Spleen (tissue), 11 donors: ENCODE data around the gene ARHGAP24. TPM values are rescaled to one million over a fixed set of nuclear protein-coding genes. Genes with fewer than 3 reads are reported as not detected.

Experiments
- DNase-seq: peaks from one replicate; pipeline ENCODE4 v3.0.0-alpha.2; 2020
- H3K27ac ChIP-seq, 8 donors: fragments of 200-600 bp; sonication (generic) in 7 of 8; 1 replicate in 4 of 8; 2 replicates in 4 of 8; pipeline versions ENCODE4 v1.5.0 to v1.8.0; 2016 to 2021; ENCODE audit warnings: inconsistent platforms in 4 of 8, mild to moderate bottlenecking in 4 of 8, moderate library complexity in 1 of 8
- H3K27me3 ChIP-seq, 7 donors: fragments of 200-600 bp; sonication (generic) in 6 of 7; replicated peaks in 1 of 7; 1 replicate in 4 of 7; 2 replicates in 3 of 7; pipeline versions ENCODE4 v1.5.0 to v1.8.0; 2016 to 2021; ENCODE audit warnings: inconsistent platforms in 3 of 7, mild to moderate bottlenecking in 1 of 7
- H3K36me3 ChIP-seq, 6 donors: fragments of 200-600 bp; sonication (generic) in 5 of 6; 1 replicate in 4 of 6; 2 replicates in 2 of 6; pipeline versions ENCODE4 v1.5.0 to v1.8.0; 2016 to 2021; ENCODE audit warnings: inconsistent platforms in 2 of 6
- H3K4me1 ChIP-seq, 6 donors: fragments of 200-600 bp; sonication (generic) in 5 of 6; 1 replicate in 3 of 6; 2 replicates in 3 of 6; pipeline versions ENCODE4 v1.5.0 to v1.8.0; 2016 to 2021; ENCODE audit warnings: inconsistent platforms in 3 of 6
- H3K4me3 ChIP-seq, 8 donors: fragments of 200-600 bp; sonication (generic) in 7 of 8; 1 replicate in 4 of 8; 2 replicates in 4 of 8; pipeline versions ENCODE4 v1.5.0 to v1.8.0; 2016 to 2021; ENCODE audit warnings: inconsistent platforms in 4 of 8, mild to moderate bottlenecking in 4 of 8, moderate library complexity in 2 of 8
- H3K9me3 ChIP-seq, 8 donors: fragments of 200-600 bp; sonication (generic) in 7 of 8; 1 replicate in 4 of 8; 2 replicates in 4 of 8; pipeline versions ENCODE4 v1.5.0 to v1.8.0; 2016 to 2021; ENCODE audit warnings: inconsistent platforms in 4 of 8
- POLR2A ChIP-seq, 3 donors: fragments of 450-650 bp; IDR thresholded peaks; one replicate each; pipeline ENCODE4 v1.5.1; 2017; ENCODE audit warnings: antibody characterized with exemption in 3 of 3, mild to moderate bottlenecking in 1 of 3
- POLR2AphosphoS5 ChIP-seq, 3 donors: sonication (generic); formaldehyde crosslinking; IDR thresholded peaks; one replicate each; pipeline ENCODE4 v1.5.1; 2017; ENCODE audit warnings: antibody characterized with exemption in 3 of 3
- WGBS, 5 donors: extraction: QIAGEN DNeasy Blood & Tissue Kit in 3 of 5; methylation state at CpG; one replicate each; pipeline versions ENCODE4 v1.1.5 to v1.1.7; 2013 to 2018; 5-methylcytosine and 5-hydroxymethylcytosine counted together
- intact Hi-C: fragments of 100-400 bp; cut with DNase I; formaldehyde crosslinking; loops from one replicate; pipeline ENCODE4 v1.15.0; 2023; ENCODE audit warnings: low total_unique reads
- polyA plus RNA-seq, 3 donors: library from polyadenylated mRNA; stranded (reverse); fragments of 200-250 nt; gene quantifications; one replicate each; pipeline ENCODE4 v1.2.1, GENCODE V29; 2013
- total RNA-seq, 7 donors: library from RNA; depleted of rRNA in 3 of 7; stranded (reverse); fragments of >200 nt in 3 of 7; fragmentation: NEBNext Ultra II Directional in 4 of 7; extraction: Animal tissue kit (Norgen Biotek cat#: 25700) in 4 of 7; gene quantifications; one replicate each; pipeline versions ENCODE4 v1.1.0 to v1.2.1, GENCODE V29; 2016 to 2021
- TF ChIP-seq, protein P1 (sequence below), 11 experiments: fragments of 200-600 bp in 7 of 11; fragments of 450-650 bp in 4 of 11; sonication (generic) in 4 of 11; IDR thresholded peaks in 8 of 11; conservative IDR thresholded peaks in 3 of 11; 1 replicate in 7 of 11; 2 replicates in 4 of 11; pipeline versions ENCODE4 v1.4.0 to v1.8.0; 2016 to 2021; ENCODE audit warnings: antibody characterized with exemption in 11 of 11, inconsistent platforms in 4 of 11, mild to moderate bottlenecking in 1 of 11
- donor health status: healthy with polysubstance abuse.
- donor health status: DM: no; HTN: no; CAD: no; lungs with moderate emphysema.
- donor health status: DM: no; HTN: no; CAD: no.
- donor health status: Bipolar disorder and iron deficiency.
- donor health status: healthy.
- donor health status: DM: no; HTN: no; CAD: no.
- donor health status: DM: yes; HTN: yes; CAD: no.

ARHGAP24 gene
- total and polyA plus RNA-seq, 10 donors: 23.1 to 199 (median 130) TPM

DNA sequence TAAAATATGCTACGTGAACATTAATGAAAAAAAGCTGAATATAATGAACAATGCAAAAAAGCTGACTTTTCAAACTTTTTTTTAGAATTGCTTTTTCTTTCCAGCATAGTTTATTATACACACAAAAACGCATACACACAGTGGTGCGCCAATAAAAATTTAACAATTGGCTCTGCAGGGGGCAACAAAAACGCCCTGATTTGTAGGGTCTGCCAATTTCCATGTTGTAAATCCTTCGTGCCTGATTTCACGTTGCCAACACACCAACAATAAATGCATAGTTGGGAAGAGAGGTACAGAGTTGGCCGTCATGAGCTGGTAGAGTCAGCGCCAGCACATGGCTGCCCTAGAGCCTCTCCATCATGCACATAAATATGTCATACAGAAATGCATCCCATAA is 551.8 kb downstream of the ARHGAP24 start:
- peaks cover 0 to 5% (median 0%) of the 10 kb centered on the region in 6 donors for H3K4me1 ChIP-seq
- DNase-seq: no peak
- peaks cover 0 to 2% (median 0%) of the 10 kb centered on the region in 8 donors for H3K9me3 ChIP-seq
- no peaks in the 10 kb centered on the region for H3K27me3 ChIP-seq
- intact Hi-C loops: no loop called here
- no peaks in the 10 kb centered on the region for H3K36me3 ChIP-seq
- TF ChIP-seq POLR2A (IDR thresholded peaks at IDR 0.05): no peak
- no peak overlapping the region for H3K4me3 ChIP-seq
- no peak overlapping the region for H3K27ac ChIP-seq
- 89 to 97% (median 92%) methylated on average over 8 of the region's 8 CpGs for WGBS, 5 donors

DNA sequence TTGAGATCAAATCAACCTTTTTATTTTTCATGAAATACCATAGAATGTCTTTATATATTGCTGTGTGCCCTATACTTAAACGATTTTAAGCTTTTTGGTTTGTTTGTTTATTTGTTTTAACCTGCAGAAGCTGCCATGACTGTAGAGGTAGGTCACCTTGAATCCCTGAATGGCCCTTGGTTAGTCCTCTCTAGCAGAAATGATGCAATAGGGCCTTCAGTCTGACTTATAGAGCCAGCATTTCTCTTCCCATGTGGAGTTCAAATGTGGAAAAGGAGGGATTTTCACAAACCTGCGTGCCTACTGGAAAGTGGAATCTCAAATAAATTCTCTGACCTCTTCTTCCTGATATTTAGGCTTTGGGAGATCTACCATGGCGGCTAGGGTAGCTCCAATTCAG is 557.0 kb downstream of the ARHGAP24 start:
- no peaks in the 10 kb centered on the region for H3K36me3 ChIP-seq
- DNase-seq: no peak
- peaks cover 0 to 16% (median 6%) of the 10 kb centered on the region in 6 donors for H3K4me1 ChIP-seq
- intact Hi-C loops: no loop called here
- no peak overlapping the region for H3K4me3 ChIP-seq
- WGBS, 5 donors: 79 to 97% (median 84%) methylated on average over 3 of the region's 3 CpGs
- H3K27me3 ChIP-seq: no peaks in the 10 kb centered on the region
- H3K9me3 ChIP-seq: no peaks in the 10 kb centered on the region
- TF ChIP-seq, protein P1, sequence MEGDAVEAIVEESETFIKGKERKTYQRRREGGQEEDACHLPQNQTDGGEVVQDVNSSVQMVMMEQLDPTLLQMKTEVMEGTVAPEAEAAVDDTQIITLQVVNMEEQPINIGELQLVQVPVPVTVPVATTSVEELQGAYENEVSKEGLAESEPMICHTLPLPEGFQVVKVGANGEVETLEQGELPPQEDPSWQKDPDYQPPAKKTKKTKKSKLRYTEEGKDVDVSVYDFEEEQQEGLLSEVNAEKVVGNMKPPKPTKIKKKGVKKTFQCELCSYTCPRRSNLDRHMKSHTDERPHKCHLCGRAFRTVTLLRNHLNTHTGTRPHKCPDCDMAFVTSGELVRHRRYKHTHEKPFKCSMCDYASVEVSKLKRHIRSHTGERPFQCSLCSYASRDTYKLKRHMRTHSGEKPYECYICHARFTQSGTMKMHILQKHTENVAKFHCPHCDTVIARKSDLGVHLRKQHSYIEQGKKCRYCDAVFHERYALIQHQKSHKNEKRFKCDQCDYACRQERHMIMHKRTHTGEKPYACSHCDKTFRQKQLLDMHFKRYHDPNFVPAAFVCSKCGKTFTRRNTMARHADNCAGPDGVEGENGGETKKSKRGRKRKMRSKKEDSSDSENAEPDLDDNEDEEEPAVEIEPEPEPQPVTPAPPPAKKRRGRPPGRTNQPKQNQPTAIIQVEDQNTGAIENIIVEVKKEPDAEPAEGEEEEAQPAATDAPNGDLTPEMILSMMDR (IDR thresholded peaks at IDR 0.05 in 8 of 11, conservative IDR thresholded peaks at IDR 0.05 in 3 of 11): no peak
- TF ChIP-seq POLR2AphosphoS5 (IDR thresholded peaks at IDR 0.05): no peak
- TF ChIP-seq POLR2A (IDR thresholded peaks at IDR 0.05): no peak
- H3K27ac ChIP-seq: no peak overlapping the region

DNA sequence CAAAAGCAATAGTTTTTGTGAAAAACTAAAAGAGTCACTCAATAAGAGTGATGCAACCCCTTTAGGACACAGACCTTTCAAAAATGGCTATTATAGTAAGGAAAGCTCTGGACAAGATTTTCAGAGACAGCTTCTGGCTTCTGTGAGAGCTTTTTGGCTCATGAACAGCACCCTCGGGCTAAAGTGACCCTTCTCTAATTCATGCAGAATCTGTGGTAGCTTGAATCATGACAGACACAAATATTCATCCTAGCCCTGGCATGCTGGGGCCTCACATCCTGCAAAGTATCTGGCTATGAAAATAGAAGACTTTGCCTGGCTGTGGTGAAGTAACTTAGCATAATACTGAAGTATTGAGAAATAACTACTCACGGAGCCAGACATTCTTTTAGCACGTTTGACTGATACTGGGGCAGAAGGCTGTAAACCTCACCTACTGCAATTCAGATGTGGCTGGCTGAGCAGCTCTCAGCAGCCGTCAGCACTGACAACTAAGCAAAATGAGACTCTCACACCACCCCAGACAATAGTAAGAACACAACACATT is 557.6 kb downstream of the ARHGAP24 start:
- H3K4me1 ChIP-seq: peaks cover 0 to 16% (median 6%) of the 10 kb centered on the region in 6 donors
- intact Hi-C loops: no loop called here
- 22 to 39% (median 25%) methylated on average over 4 of the region's 4 CpGs for WGBS, 5 donors
- TF ChIP-seq POLR2AphosphoS5 (IDR thresholded peaks at IDR 0.05): no peak
- TF ChIP-seq, protein P1 (IDR thresholded peaks at IDR 0.05 in 8 of 11, conservative IDR thresholded peaks at IDR 0.05 in 3 of 11): no peak
- no peak for TF ChIP-seq POLR2A (IDR thresholded peaks at IDR 0.05)
- H3K27ac ChIP-seq: peak overlapping the region in 1 of 8 donors; percentile 31
- H3K36me3 ChIP-seq: no peaks in the 10 kb centered on the region
- DNase-seq: no peak
- H3K27me3 ChIP-seq: no peaks in the 10 kb centered on the region
- H3K9me3 ChIP-seq: no peaks in the 10 kb centered on the region
- no peak overlapping the region for H3K4me3 ChIP-seq

DNA sequence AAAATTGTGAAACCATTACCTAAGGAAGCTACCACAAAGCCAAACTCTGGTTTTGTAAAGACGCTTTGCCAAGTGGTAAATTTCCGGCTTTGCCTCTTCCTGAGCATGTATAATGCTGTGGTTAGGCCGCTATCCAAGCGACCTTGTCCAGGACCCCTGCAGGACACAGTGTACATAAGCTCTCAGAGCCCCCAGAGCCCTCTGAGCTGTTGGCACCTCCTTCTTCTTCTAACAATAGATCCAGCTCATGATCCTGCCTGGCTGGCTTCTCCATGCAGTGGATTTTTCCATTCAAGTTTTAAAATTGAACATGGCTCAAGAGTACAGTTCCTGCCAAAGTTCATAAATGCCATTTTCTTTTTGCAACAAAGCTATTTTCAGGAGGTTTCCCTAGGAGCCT is 558.2 kb downstream of the ARHGAP24 start:
- Histone ChIP-seq H3K27ac (peak overlapping the region in 1 of 8 donors; percentile 31), H3K4me3 (no peak overlapping the region), H3K9me3 (no peaks in the 10 kb centered on the region), H3K36me3 (no peaks in the 10 kb centered on the region), H3K4me1 (peaks cover 0 to 16% (median 6%) of the 10 kb centered on the region in 6 donors), H3K27me3 (no peaks in the 10 kb centered on the region)
- DNase-seq: no peak
- TF ChIP-seq POLR2AphosphoS5 (IDR thresholded peaks at IDR 0.05) (no peak), POLR2A (IDR thresholded peaks at IDR 0.05) (no peak)
- TF ChIP-seq, protein P1 (IDR thresholded peaks at IDR 0.05 in 8 of 11, conservative IDR thresholded peaks at IDR 0.05 in 3 of 11): no peak
- 17 to 26% (median 21%) methylated on average over 4 of the region's 4 CpGs for WGBS, 5 donors
- intact Hi-C loops: no loop called here
